CMK (cell line): ENCODE measurements around the gene CCT5.
"Not testable (repeated sequence)": the region's sequence is repeated elsewhere in the genome, so short reads cannot be mapped to it uniquely, and the experiment has no call there.

Experiments used
- DNase-seq: peaks from one replicate; pipeline ENCODE4 v3.0.0-alpha.2; 2010; ENCODE audit warnings: low read depth

Gene CCT5

DNA sequence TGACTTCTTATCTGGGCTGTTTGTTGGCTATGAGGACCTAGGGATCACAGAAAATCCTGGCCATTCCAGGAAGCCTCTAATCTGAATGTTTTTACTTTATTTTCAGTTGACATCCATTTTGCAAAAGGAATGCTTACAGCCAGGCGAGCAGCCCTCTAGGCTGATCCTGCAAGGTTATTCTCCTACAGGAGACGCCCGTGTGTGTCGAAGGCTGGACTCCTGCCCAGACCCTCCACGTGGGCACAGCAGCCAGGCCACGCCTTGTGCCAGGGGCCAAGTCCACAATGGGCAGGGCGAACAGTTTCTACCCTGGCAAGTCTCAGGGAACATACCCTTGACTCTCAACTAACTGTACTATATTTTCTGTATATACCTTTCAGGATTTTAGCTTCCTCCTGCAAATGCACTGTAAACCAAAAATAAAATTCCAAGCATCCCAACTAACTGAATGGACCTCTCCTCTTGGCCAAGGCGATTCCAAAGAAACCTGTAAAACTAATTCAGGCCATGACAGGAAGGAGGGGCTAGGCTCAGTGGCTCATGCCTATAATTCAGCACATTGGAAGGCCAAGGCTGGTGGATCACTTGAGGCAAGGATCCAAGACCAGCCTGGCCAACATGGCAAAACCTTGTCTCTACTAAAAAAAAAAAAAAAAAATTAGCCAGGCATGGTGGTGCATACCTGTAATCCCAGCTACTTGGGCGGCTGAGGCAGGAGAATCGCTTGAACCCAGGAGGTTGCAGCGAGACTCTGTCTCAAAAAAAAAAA is 51.9 kb downstream of the CCT5 start:
- no peak for DNase-seq

DNA sequence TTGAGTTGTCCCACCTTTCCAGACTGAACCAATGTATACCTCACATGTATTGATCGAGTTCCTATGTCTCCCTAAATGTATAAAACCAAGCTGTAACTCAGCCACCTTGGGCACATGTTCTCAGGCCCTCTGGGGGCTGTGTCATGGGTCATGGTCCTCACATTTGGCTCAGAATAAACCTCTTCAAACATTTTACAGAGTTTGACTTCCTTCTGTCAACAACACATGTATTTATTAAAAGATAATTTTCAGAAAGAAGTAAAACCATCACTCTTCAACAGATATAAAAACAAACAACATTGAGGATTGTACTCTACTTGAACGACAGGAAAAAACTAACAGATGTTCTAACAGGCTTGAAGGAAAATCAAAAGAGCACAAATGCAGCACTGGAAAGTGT is 53.1 kb downstream of the CCT5 start:
- DNase-seq = no peak

DNA sequence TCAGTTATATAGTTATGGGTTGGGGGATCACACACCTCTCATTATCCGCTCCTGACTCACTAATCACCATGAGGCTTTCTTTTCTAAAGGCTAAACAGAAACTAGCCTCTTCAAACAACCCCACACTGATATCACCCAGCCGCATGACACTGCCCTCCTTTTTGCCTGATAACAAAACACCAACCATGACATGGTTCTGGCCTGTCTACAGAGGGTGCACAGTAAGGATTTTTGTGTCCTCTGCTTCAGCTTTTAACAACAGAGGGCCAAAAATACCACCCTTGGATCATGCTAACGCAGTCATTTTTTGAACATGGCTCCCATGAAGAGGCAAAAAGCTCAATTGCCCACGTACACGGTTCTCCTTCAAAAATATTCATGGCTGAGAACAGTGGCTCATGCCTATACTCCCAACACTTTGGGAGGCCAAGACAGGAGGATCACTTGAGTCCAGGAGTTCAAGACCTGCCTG is 53.7 kb downstream of the CCT5 start:
- no peak for DNase-seq

DNA sequence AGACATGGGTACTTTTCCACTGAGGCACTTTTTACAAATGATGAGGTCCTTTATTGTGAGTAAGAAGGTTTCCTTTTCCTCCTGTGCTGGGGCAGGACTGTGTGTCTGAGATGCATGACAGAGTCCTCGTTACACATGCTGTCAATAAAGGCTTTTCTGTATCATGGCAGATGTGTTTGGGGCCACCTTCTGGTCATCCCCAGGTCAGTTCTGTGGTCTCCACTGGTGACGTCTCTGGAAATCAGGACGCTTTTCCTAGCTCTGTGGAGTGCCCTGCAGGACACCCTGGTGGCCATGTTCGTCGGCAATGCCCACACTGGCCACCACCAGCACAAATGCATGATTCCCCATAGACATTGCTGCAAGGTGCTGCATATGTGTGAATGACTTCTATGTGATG is 54.9 kb downstream of the CCT5 start:
- DNase-seq = no peak

DNA sequence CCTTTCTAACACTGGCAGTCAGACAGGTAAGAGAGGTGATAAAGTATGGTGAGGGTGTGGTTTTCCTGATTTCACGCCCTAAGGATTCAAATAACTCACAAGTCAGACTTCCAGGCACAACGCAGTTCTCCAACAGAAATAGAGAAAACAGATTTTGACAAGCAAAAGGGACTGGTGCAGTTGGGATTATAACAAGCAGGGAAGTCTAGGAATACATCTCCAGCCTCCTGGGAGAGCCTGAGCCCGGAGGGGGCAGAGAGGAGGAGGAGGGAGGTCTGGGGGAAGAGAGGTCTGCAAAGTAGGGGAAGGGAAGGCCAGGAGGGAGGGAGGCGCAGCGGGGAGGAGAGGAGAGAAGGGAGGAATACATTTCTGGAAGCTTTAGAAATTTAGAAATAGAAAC is 56.0 kb downstream of the CCT5 start:
- DNase-seq = no peak

DNA sequence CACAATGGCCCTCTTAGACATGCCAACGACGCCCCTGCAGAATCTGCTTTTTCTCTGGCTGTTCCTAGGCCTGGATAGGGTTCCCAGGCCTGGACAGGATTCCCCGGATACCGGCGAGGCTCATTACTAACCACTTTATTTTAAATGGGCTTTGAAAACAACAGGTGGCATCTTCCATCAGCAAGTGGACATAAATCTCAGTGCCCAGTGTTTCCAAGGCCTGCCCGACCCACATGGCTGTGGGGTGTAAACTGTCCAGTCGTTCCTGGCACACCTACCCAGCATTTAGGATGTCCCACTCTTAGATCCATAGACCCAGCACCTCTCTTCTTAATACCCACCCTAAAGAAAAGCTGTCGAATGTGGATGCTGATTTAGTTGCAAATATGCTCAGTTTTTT is 56.7 kb downstream of the CCT5 start:
- DNase-seq = no peak

DNA sequence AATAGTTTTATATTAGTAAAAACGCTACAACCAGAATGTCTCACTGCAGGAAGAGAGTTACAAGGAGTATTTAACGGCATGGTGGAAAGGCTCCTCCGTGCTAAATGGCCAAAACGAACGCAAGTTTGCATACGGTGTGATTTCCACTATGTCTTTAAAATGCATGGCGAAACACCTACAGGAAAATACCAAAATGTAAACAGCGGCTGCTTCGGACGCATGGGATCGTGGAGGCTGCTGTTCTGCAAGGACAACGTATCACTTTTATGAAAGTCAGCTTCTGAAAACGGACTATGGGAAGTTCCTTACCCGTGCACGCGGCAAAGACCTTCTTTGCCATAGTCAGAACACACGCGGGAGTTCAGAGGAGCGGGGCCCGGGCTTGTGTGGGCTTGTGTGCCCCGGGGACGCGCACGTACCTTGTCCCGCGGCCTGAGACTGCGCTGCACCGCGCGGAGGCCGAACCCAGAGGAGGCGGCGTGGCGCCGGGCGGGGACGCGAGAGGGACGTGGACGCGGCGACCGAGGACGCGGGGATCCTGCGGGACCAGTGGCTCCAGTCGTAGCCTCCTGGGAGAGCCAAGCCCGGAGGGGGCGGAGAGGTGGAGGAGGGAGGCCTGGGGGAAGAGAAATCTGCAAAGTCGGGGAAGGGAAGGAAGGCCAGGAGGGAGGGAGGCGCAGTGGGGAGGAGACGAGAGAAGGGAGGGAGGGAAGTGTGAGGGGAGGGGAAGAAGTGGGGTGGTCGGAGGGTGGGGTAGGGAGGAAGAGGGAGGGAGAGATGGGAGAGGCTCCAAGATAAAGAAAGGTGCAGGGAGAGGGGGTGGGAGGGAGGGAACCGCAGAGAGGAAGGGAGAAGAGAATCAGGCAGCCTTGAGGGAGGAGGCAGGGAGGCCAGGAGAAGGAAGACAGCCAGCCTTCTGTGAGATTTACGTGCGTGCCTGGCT is 57.4 kb downstream of the CCT5 start, which contains the start of gene CMBL:
CMBL (minus strand) TSS at position 697 of the 943 bp plus-strand sequence. CDS start 17,140 bp downstream, outside the sequence.
- peak; percentile 87 for DNase-seq

DNA sequence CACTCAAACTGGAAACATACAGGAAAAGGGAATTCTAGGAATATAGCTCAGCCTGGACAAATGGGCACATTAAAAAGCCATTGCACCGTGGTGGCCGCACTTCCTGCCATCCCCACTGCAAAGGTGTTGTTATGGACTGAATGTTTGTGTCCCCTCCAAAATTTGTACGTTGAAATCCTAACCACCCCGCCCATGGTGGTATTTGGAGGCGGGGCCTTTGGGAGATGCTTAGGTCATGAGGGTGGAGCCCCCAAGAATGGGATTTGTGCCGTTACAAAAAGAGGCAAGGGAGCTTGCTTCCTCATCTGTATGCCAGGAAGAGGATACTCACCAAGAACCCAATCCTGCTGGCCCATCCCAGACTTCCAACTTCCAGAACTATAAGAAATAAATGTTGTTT is 58.8 kb downstream of the CCT5 start:
- no peak for DNase-seq

DNA sequence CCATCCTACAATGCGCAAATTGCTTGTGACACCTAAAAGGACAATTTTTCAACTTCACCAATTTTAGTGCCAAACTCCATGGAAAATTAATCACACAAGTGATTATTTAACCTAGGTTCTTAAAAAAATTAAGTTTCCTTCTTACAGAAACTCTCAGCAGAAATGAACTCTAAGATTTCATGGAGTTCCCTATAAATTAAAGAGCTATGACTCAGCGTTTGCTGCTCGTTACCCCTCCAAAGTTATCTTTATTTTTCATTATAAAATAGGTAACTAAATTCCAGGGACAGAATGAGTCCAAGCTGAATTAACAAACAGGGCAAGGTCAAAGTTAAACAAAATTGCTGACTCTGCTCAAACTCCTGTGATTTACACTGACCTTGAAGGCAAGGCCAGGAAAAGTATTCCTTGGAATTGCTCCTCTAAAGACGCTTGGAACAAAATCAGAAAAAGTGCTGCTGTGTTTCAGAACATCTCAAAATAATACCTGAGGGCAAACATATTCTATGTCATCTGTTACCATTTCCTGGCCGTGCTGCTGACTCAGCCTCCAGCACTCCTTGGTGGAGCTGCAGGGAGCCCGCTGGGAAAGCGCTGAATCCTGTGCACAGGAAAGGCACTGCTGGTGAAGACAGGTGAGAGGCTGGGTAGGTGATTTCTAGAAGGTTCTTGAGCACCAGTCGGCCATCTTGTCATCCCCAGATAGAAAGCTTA is 60.1 kb downstream of the CCT5 start:
- DNase-seq = no peak

DNA sequence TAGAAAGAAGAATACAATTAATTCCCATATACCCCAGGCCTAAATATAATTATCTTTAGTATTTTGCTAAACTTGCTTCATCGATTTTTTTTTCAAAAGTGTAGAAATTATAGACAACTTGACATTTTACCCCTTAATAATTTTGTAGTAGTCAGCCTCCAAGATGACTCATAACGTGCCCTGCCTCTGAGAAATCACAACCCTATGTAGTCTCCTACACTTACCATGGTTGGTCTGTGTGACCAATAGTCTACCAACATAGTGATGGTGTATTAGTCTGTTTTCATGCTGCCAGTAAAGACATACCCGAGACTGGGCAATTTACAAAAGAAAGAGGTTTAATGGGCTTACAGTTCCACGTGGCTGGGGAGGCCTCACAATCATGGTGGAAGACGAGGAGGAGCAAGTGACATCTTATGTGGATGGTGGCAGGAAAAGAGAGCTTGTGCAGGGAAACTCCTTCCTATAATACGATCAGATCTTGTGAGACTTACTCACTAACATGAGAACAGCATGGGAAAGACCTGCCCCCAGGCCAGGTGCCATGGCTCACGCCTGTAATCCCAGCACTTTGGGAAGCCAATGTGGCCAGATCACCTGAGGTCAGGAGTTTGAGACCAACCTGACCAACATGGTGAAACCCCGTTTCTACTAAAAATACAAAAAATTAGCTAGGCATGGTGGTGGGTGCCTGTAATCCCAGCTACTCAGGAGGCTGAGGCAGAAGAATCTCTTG is 60.9 kb downstream of the CCT5 start:
- DNase-seq = not testable (repeated sequence)

DNA sequence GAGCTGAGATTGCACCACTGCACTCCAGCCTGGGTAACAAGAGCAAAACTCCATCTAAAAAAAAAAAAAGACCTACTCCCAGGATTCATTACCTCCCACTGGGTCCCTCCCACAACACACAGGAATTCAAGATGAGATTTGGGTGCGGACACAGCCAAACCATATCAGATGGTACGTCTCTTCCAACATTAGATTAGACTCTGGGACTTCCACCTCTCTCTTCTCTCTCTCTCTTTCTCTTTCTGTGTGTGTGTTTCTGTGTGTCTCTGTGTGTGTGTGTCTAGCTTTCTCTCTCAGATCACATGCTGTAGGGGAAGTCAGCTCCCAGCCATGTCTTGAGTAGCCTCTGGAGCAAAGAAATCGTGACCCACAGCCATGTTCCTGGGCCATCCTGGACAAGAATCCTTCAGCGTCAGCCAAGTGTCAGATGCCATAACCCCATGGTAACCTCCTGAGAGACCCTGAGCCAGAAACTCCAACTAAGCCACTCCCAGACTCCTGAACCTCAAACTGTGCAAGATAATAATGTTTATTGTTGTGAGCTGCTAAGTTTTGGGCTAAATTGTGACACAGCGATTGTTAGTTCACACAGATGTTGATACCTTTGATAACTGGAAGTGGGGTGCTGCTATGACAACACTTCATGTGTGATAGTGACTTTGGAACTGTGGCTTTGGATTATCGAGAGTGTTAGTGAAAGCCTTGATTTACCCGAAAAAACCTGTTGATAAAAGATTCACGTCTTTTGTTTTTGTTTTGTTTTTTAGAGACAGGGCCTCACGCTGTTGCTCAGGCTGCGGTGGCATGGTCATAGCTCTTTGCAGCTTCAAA is 61.7 kb downstream of the CCT5 start:
- no peak for DNase-seq

DNA sequence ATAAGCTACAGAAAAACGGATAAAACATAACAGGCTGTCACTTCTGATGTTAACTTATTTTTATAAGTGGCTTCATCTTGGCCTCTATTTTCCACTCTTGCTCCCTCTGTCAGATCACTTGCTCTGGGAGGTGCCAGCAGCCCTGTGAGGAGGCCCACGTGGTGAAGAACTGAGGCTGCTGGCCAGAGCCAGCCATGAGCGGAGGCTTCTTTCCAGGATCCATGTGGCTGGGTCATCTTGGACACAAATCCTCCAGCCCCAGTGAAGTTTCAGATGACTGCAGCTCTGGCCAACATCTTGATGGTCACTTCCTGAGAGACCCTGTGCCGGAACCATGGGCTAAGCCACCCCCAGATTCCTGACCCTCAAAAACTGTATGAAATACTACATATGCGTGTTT is 65.1 kb downstream of the CCT5 start:
- DNase-seq = no peak
